GM21526 (cell line): Measurements from ENCODE around the gene CAMK2B.

Experiments used
- ATAC-seq: cut with Tn5 transposase; IDR thresholded peaks from one replicate; pipeline ENCODE4 v1.9.1; 2021; ENCODE audit warnings: moderate library complexity; ENCODE audit not compliant: unreplicated experiment, low FRiP score

The CAMK2B gene

GRCh38 chr7:44310221-44310848 is 15.1 kb downstream of the CAMK2B start:
- ATAC-seq = no peak

GRCh38 chr7:44309271-44310091 is 15.9 kb downstream of the CAMK2B start:
- no peak for ATAC-seq

GRCh38 chr7:44308596-44309270 is 16.7 kb downstream of the CAMK2B start:
- no peak for ATAC-seq

DNA sequence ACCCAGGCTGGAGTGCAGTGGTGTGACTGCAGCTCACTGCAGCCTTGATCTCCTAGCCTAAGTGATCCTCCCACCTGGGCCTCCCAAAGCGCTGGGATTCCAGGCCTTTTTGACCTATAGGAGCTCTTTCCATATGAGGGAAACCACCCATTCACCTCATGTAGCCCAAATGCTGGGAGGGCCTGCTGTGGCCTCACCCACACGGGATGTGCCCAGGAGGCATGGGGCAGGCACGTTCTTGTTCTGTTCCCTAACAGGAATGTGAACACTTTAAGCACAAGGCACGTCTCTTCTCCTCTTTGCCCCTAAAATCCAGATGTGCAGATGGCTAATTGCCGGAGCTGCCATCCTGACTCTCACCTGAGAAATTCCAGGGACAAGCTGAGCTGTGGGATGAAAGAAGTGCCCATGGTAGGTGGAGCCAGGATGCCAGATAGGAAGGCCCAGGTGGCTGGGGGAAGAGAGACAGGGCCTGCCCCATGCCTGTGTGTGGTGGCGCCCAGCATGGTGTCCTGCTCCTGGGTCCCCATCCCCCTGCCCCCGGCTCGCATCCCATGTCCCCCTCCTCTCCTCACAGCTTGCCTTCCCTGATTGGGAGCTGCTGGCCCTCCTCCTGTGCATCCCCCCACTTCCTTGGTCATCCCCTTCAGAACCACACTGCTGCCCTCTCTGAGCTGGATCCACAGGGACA is 17.3 kb downstream of the CAMK2B start:
- ATAC-seq = no peak

DNA sequence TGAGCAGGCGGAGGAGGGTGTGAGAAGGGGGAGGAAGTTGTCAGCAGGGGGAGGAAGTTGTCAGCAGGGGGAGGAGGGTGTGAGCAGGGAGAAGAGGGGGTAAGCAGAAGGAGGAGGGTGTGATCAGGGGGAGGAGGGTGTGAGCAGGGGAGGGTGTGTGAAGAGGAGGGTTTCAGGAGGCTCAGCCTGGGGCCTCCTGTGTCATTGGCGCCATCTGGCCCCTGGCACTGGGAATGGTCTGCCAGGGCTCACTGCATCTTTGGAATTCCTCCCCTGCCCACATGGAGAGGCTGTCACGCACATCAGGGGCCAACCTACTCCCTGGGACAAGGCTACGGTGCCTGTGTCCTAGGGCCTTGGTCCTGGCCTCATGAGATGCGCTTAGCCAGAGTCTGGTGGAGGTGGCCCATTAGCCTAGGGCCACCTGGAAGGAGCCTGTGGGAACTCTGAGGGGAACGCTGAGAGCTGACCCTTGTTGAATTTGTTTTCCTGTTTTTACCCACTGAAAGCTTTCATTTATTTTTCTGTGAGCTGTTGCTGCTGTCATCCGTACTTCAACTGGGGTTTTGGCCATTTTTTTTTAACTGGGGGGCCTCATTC is 18.0 kb downstream of the CAMK2B start:
- ATAC-seq = no peak

DNA sequence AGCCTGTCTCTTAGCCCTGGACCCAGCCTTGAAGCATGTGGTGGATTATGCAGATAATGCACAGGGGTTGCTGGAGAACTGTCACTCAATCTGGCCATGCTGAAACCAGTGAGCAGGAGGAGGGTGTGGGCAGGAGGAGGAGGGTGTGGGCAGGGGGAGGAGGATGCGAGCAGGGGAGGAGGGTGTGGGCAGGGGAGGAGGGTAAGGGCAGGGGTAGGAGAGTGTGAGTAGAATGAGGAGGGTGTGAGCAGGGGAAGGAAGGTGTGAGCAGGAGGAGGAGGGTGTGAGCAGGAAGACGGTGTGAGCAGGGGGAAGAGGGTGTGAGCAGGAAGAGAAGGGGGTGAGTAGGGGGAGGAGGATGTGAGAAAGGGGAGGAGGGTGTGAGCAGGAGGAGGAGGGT is 18.8 kb downstream of the CAMK2B start:
- no peak for ATAC-seq

DNA sequence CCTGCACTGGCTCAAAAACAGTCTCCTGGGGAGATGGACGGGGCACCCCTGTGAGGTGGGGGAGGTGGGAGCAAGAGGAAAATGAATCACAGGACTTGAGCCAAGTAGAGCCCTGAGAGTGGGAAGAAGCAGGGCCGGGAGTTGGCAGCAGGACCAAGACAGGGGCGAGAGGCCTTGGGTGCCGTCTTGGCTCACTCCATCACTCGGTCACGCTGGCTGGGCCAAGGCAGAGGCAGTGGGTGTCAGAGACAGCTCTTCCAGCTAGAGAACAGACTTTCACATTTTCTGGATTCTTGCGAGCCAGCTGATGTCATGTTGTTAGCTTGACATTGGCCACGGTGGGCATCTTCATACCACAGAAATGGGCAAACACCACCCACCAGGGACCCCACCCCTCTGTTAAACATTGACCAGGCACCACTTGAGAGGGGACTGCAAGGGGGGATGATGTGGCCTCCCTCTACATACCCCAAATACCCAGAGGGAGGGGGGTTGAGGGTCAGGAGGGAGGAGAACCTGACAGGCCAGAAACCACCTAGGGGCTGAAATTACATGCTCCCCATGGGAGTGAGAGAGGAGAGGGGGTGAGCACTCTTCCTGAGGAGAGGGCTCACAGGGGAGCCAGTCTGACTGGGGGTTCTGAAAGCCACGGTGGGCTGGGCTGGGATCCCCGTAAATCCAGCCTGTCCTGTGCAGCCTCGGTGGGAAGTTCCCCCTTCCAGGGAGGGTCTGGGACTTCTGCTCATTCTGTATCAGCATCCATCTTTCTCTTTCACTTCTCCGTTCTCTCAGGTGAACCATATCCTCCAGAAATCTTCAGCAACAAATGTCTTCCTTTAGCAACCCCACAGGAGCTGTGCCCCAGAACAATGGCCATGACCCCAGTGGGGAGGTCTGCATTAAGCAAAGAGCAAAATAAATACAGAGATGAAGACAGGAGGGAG is 19.6 kb downstream of the CAMK2B start:
- no peak for ATAC-seq

DNA sequence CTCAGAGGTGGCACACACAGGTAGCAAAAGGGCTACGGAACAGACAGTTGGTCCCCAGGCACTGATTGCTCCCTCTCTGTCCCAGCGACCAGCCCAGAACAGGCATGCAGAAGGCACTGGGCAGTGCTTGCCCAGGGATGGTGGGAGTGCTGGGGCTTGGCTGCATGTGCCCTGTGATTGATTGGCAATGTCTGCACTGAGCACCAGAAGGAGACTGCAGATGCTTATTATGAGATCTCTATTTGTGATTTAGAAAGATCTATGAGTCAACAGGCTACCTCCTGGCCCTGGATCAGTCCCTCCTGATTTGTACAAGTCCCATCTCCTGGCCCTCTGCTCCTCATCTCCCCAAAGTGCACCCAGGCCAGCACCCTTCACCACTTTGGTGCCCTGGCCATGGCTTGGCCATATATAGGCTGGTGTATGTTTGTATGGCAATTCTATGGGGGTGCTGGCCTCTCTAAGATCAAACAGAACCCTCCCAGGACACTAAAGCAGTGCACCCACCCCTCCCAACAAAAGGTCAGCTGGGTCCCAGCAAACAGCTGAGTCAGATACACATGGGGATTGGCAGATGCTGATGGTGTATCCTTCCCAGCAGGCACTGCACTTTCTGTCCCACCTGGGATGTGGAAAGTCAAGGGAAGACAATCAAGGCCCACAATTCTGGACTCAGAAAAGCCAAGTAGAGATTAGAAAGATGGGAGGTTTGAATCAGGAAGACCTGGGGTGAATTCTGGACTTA is 30.9 kb downstream of the CAMK2B start:
- no peak for ATAC-seq

GRCh38 chr7:44293561-44294324 is 31.7 kb downstream of the CAMK2B start:
- no peak for ATAC-seq

DNA sequence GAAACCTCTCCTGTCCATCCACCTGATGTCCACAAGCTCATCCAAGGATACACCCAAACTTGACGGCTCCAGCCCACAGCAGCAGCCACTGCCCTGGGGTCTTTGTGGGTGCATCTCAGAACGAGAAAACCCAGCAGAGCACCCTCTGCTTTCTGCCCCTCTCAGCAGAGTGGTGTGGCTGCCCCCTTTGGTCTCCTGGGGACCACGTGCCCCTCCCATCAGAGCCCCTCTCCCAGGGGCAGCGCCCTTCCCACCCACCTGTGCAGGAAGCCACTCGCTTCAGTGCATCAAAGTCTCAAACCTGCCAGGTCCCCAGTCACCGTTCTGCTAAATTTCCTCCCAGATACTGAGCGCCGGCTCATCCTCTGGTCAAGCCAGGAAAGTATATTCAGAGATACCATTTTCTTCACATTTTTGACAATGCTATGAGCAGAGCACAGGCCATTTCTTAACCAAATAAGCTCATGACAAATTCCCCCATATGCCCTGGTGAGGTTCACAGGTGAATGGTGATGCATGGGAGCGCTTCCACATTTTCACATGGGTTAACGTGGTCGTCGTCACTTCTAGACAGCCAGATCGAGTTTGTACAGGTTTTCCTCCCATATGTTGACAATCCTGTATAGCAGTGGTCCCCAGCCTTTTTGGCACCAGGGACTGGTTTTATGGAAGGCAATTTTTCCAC is 32.4 kb downstream of the CAMK2B start:
- ATAC-seq = no peak

- no peak for ATAC-seq
Observed at GRCh38 chr7:44292420-44292817, 33.0 kb downstream of the CAMK2B start.

DNA sequence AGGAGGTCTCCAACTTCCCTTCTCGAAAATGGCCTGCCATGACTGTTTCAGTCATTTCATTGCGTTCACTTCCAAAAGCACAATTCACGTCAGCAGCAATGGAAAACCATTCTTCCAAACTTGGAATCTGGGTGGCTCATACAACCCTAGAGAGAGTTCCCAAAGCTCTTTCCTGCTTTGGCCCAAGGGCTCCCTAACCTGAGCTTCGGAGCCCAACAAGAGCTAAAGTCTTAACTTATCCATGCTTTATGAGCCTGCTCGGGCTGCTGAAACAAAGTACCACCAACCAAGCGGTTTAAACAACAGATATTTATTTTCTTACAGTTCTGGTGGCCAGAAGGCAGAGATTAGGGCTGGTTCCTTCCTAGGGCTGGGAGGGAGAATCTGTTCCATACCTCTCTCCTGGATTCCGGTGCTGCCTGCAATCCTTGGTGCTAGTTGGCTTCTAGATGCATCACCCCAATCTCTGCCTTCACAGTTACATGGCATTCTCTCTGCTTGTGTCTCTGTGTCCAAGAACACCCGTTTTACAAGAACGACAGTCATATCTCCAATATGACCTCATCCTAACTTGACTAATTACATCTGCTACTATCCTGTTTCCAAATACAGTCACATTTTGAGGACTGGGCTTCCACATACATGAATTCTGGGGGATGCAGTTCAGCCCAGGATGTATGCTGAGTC is 33.5 kb downstream of the CAMK2B start:
- ATAC-seq = no peak

DNA sequence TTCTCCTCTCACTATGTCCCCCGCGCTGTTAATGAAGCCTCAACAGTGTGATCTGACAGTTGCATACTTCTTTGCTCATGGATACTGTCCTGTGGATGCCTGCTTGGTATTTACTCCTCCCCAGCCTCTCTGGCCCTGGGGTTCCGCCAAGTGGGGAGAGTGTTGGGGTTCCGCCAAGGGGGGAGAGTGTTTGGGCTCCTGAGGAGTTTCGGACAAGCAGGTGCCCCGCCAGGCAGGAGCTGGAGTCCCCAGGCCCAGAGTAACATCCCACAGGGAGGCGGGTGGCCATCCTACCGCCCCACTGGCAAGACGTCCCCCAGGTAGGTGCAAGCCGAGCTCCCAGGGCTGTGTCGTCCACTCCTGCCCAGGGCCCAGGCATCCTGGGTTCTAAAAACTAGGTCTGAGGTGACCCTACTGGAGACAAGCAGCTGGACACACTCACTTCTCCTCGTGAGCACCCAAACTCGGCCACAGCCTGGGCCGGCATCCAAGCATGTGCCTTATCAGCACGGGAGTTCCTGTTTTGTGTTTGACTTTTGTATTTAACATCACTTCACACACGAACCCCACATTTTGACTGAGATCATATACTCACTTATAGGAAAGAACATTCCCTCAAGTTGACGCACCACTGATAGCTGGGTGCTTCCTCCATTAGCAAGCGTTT is 34.2 kb downstream of the CAMK2B start:
- no peak for ATAC-seq

DNA sequence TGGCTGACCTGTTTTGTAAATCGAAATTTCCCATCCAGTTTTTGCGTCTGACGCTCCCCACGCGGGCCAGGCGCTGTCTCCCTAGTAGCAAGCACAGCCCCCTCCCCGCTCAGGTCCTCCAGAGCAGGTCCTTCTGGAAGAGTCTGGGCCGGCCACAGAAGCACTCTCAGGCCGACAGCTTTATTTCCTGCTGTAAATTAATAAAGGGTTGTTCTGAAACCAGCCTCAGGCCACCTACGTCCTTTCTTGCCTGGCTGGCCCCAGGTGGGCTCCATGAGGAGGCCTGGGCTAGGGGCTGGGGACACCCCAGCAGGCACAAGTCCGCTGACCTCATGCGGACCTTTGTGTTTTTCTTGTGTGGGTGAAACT is 35.2 kb downstream of the CAMK2B start:
- no peak for ATAC-seq

- no peak for ATAC-seq
Observed at GRCh38 chr7:44289341-44290251, 35.8 kb downstream of the CAMK2B start.
